ENCODE data around the gene MCC. TPM values are rescaled to one million over a fixed set of nuclear protein-coding genes. Genes with fewer than 3 reads are reported as not detected.

MCC gene
- total RNA-seq, 1 donor from 2014 or later = 2.5 TPM

DNA sequence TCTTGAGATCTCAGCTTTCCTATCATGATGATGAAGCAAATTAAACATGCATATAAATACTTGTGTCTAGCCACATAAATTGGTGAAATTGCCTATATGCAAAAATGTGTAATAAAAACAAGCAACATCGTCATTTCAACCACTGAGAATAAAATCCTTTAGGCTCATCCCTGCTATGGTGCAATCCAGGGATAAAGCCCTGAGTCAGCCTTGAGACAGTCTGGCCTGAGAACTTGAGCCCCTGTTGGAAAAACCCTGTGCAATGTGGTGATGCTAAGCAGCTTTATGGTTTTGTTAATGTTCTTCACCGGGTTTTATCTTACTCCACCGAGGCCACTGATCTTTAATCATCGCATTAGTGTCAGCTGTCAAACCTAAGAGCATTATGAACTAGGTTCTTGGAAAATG is 341.1 kb downstream of the MCC start:
- TF ChIP-seq EZH2phosphoT487 (IDR thresholded peaks at IDR 0.05) (no peak), EZH2 (IDR thresholded peaks at IDR 0.05) (no peak)
- TF ChIP-seq, protein P1, sequence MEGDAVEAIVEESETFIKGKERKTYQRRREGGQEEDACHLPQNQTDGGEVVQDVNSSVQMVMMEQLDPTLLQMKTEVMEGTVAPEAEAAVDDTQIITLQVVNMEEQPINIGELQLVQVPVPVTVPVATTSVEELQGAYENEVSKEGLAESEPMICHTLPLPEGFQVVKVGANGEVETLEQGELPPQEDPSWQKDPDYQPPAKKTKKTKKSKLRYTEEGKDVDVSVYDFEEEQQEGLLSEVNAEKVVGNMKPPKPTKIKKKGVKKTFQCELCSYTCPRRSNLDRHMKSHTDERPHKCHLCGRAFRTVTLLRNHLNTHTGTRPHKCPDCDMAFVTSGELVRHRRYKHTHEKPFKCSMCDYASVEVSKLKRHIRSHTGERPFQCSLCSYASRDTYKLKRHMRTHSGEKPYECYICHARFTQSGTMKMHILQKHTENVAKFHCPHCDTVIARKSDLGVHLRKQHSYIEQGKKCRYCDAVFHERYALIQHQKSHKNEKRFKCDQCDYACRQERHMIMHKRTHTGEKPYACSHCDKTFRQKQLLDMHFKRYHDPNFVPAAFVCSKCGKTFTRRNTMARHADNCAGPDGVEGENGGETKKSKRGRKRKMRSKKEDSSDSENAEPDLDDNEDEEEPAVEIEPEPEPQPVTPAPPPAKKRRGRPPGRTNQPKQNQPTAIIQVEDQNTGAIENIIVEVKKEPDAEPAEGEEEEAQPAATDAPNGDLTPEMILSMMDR (IDR thresholded peaks at IDR 0.05) = no peak
- Histone ChIP-seq H2AFZ (replicated peaks) (no peak overlapping the region), H3K27me3 (no peaks in the 10 kb centered on the region), H3K4me2 (no peak overlapping the region), H3F3A (ENCODE audit: low read depth) (no peaks in the 10 kb centered on the region), H3K79me2 (ENCODE audit: low read depth) (no peaks in the 10 kb centered on the region), H3K9ac (no peak overlapping the region), H3K27ac (no peak overlapping the region), H3K4me1 (peaks cover 7% of the 10 kb centered on the region), H3K9me3 (ENCODE audit: low read depth) (no peaks in the 10 kb centered on the region), H3K4me3 (no peak overlapping the region), H4K20me1 (ENCODE audit: low read depth) (no peaks in the 10 kb centered on the region), H3K36me3 (no peaks in the 10 kb centered on the region)
- Mint-ChIP-seq H3K27ac (no peak overlapping the region), H3K36me3 (peaks cover 3% of the 10 kb centered on the region), H3K4me3 (no peak overlapping the region), H3K9me3 (no peaks in the 10 kb centered on the region), H3K27me3 (ENCODE audit: insufficient read depth, low read depth) (no peaks in the 10 kb centered on the region), H3K4me1 (peaks cover 14% of the 10 kb centered on the region)
- DNase-seq (ENCODE audit: low spot score) = no peak

DNA sequence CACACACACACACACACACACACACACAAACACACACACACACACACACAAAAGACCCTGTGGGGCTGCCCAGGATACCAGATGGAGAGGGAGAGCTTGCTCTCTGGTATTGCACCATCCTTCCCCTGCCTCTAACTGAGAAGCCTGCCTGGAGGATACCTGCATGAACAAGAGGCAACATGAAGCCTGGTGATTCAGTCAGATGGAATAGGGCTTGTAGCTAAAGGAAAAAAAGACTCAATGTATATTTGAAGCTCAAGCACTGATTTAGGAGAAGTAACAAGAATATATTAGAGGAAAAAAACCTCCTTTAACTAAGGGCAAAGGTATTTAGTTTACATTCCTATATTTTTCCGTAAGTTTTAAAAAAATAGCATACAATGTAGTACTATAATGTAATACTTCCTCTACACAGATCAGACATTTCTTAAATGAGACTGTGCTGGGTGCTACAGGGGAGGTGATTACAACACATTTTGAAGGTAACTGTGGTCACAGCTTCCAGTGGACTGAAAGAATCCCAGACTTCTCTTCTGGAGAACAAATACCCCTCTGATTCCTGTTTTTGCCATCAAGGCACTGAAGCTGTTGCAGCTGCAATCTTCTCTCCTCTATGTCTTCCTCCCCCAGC is 342.4 kb downstream of the MCC start:
- TF ChIP-seq EZH2phosphoT487 (IDR thresholded peaks at IDR 0.05) (no peak), EZH2 (IDR thresholded peaks at IDR 0.05) (no peak)
- TF ChIP-seq, protein P1 (IDR thresholded peaks at IDR 0.05) = no peak
- no peak overlapping the region for H3K4me3 Mint-ChIP-seq
- H4K20me1 ChIP-seq (ENCODE audit: low read depth) = no peaks in the 10 kb centered on the region
- no peak overlapping the region for H3K9ac ChIP-seq
- H3K4me1 Mint-ChIP-seq = peaks cover 24% of the 10 kb centered on the region
- H3K4me2 ChIP-seq = no peak overlapping the region
- no peaks in the 10 kb centered on the region for H3K79me2 ChIP-seq (ENCODE audit: low read depth)
- H3K4me1 ChIP-seq = peaks cover 7% of the 10 kb centered on the region
- H3K27ac Mint-ChIP-seq = no peak overlapping the region
- no peak overlapping the region for H3K27ac ChIP-seq
- no peak overlapping the region for H3K4me3 ChIP-seq
- H3K9me3 Mint-ChIP-seq = no peaks in the 10 kb centered on the region
- no peaks in the 10 kb centered on the region for H3K27me3 Mint-ChIP-seq (ENCODE audit: insufficient read depth, low read depth)
- no peaks in the 10 kb centered on the region for H3K36me3 ChIP-seq
- H3K27me3 ChIP-seq = no peaks in the 10 kb centered on the region
- H3K9me3 ChIP-seq (ENCODE audit: low read depth) = no peaks in the 10 kb centered on the region
- H2AFZ ChIP-seq (replicated peaks) = no peak overlapping the region
- DNase-seq (ENCODE audit: low spot score) = no peak
- no peaks in the 10 kb centered on the region for H3F3A ChIP-seq (ENCODE audit: low read depth)
- peaks cover 3% of the 10 kb centered on the region for H3K36me3 Mint-ChIP-seq

DNA sequence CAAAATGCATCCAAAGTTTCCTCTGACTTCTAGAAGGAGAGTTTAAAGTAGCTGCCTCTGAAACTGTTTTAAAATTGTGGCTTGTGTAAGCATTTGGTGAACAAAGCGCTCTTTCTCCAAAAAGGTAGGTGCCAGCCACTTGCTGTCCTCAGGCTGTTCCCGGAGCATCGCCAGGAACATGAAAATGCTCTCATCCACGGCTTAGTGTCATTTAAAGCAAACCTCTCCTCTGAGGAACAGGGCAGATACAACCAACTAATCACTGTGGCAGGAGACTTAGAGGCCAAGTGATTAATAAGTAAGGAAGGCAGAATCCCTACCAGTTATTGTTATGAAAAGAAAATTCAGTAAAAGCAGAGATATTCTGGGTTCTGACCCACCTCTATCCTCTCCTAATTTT is 346.1 kb downstream of the MCC start:
- no peak overlapping the region for H3K27ac Mint-ChIP-seq

More for the DNA sequence above, 346.1 kb downstream of the MCC start:
- Mint-ChIP-seq H3K4me3 (no peak overlapping the region), H3K27me3 (ENCODE audit: insufficient read depth, low read depth) (peaks cover 2% of the 10 kb centered on the region), H3K36me3 (peaks cover 4% of the 10 kb centered on the region), H3K9me3 (peaks cover 2% of the 10 kb centered on the region), H3K4me1 (peaks cover 21% of the 10 kb centered on the region)
- H4K20me1 ChIP-seq (ENCODE audit: low read depth) = no peaks in the 10 kb centered on the region
- no peaks in the 10 kb centered on the region for H3F3A ChIP-seq (ENCODE audit: low read depth)
- TF ChIP-seq, protein P1 (IDR thresholded peaks at IDR 0.05) = no peak
- TF ChIP-seq EZH2phosphoT487 (IDR thresholded peaks at IDR 0.05) = no peak
- no peak for TF ChIP-seq EZH2 (IDR thresholded peaks at IDR 0.05)
- H3K9me3 ChIP-seq (ENCODE audit: low read depth) = no peaks in the 10 kb centered on the region
- H3K36me3 ChIP-seq = no peaks in the 10 kb centered on the region
- DNase-seq (ENCODE audit: low spot score) = no peak
- no peak overlapping the region for H3K4me2 ChIP-seq
- H3K79me2 ChIP-seq (ENCODE audit: low read depth) = no peaks in the 10 kb centered on the region
- H2AFZ ChIP-seq (replicated peaks) = no peak overlapping the region
- H3K27ac ChIP-seq = no peak overlapping the region
- H3K4me1 ChIP-seq = no peaks in the 10 kb centered on the region
- H3K27me3 ChIP-seq = no peaks in the 10 kb centered on the region
- H3K9ac ChIP-seq = no peak overlapping the region
- H3K4me3 ChIP-seq = no peak overlapping the region
